ENCODE results near the gene PRIMA1.

DNA sequence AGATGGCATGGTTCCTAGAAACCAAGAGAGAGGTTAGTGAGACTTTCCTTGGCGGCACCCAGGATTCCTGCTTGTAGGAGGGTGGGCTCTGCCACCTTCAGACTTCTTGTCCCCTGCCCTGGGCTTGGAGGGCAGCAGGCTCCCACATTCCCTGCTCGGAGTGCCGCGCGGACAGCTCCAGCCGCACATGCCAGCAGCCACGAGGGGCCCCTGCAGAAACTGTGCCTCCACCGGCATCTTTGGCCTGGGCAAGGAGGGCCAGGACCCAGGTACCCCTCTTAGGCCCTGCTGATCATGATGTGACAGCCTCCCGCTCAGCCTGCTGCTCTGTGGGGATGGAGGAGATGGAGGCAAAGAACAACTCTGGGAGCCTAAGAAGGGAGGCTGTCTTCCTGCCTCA is 62.3 kb downstream of the PRIMA1 start:
- TF ChIP-seq, protein P1, sequence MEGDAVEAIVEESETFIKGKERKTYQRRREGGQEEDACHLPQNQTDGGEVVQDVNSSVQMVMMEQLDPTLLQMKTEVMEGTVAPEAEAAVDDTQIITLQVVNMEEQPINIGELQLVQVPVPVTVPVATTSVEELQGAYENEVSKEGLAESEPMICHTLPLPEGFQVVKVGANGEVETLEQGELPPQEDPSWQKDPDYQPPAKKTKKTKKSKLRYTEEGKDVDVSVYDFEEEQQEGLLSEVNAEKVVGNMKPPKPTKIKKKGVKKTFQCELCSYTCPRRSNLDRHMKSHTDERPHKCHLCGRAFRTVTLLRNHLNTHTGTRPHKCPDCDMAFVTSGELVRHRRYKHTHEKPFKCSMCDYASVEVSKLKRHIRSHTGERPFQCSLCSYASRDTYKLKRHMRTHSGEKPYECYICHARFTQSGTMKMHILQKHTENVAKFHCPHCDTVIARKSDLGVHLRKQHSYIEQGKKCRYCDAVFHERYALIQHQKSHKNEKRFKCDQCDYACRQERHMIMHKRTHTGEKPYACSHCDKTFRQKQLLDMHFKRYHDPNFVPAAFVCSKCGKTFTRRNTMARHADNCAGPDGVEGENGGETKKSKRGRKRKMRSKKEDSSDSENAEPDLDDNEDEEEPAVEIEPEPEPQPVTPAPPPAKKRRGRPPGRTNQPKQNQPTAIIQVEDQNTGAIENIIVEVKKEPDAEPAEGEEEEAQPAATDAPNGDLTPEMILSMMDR (IDR thresholded peaks at IDR 0.05; ENCODE audit: low read depth, low read length, poor library complexity, severe bottlenecking): no peak
- TF ChIP-seq EZH2phosphoT487 (IDR thresholded peaks at IDR 0.05; ENCODE audit: borderline replicate concordance, low read length): no peak
